GM18909 (cell line): ENCODE results near the gene GRID1.

Experiments used
- ATAC-seq: cut with Tn5 transposase; IDR thresholded peaks from one replicate; pipeline ENCODE4 v1.9.1; 2021; ENCODE audit warnings: mild to moderate bottlenecking; ENCODE audit not compliant: unreplicated experiment, poor library complexity

Gene GRID1

GRCh38 chr10:85565381-85565780 lies 801.2 kb downstream of the GRID1 start:
- ATAC-seq, result no peak

- ATAC-seq, result no peak
Observed at GRCh38 chr10:85558533-85558932, 808.1 kb downstream of the GRID1 start.

DNA sequence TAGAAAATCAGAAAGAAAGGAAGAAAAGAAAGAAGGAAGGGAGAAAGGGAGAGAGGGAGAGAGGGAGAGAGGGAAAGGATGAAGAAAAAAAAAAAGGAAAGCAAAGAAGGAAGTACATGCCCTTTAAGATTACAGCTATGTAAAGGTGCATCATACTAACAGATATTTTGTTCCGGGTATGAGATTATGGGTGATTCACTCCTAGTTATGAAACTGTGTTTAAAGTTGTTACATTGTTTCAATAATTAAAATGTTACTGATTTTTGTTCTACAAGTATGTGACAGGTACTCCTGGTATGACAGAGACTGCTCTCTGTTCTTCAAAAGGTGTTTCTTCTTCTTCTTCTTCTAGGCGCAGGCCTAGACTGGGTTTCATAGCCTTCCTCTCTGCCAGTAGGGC lies 808.9 kb downstream of the GRID1 start:
- ATAC-seq, result no peak

- no peak for ATAC-seq
Observed at GRCh38 chr10:85557077-85557476, 809.5 kb downstream of the GRID1 start.
